Activated T-cell treated with anti-CD3 and anti-CD28 coated beads for 48 hours (primary cell): Measurements from ENCODE around the gene ZSWIM1.
A peak's percentile ranks its signal among the peaks of the same experiment; 100 is the strongest.
"Not testable (repeated sequence)": the region's sequence is repeated elsewhere in the genome, so short reads cannot be mapped to it uniquely, and the experiment has no call there.

Source experiments
- DNase-seq: peaks from one replicate; pipeline ENCODE4 v3.0.0-alpha.2; 2020; ENCODE audit warnings: low read depth

ZSWIM1 gene

GRCh38 chr20:45931680-45932079, 50.7 kb downstream of the ZSWIM1 start:
- DNase-seq = not testable (repeated sequence)

DNA sequence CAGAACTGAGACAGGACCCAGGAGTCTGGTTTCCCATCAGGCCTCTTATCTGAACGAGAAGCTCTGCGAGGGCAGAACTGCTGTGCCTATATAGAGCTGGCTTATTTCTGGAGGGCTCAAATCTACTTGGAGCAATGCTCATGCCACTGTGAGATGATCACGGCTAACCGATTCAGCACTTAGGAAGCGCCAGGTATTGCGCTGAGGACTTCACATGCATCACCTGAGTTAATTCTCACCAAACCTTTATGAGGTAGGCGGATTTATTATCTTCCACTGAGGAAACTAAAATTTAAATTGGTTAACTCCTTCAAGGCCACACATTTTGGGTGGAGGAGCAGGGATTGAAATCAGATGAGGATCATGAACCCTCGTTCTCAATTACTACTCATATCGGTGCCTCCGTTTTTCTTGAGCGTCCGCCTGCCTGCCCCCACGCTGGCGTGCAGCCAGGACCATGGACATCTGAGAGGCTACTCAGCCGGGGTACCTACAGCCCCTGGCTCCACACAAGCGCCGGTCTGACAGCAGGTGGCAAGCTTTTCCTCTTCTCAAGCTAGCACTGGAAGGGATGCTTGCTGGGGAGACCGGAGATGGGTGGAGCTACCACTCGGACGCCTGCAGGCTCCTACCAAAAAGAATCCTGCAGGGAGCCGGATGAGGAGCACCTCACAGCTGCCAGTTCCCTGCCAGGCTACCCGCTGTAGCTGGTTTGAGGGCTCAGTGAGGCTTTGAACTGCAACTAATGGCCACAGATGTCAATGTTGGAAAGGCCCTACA, 52.4 kb downstream of the ZSWIM1 start:
- peak; percentile 56 for DNase-seq

GRCh38 chr20:45934046-45934585, 53.1 kb downstream of the ZSWIM1 start:
- peak; percentile 33 for DNase-seq
